ENCODE measurements around the gene PPP1R7. TPM values are rescaled to one million over a fixed set of nuclear protein-coding genes. Genes with fewer than 3 reads are reported as not detected.

The PPP1R7 gene
- total RNA-seq, 1 experiment from 2014 or later, result 80.2 TPM

- no peak for DNase-seq
- peaks cover 5% of the 10 kb centered on the region; the same call in 1 of the 2 replicates for H3K36me3 ChIP-seq
- H3K9me3 ChIP-seq, result no peaks in the 10 kb centered on the region
- H3K27me3 ChIP-seq, result no peaks in the 10 kb centered on the region
- no peak overlapping the region for H3K4me3 ChIP-seq
Measured at GRCh38 chr2:241178961-241179360, 28.7 kb downstream of the PPP1R7 start.

- H3K9me3 ChIP-seq, result no peaks in the 10 kb centered on the region
- no peak overlapping the region for H3K4me3 ChIP-seq
- no peaks in the 10 kb centered on the region for H3K27me3 ChIP-seq
- H3K36me3 ChIP-seq, result peaks cover 5% of the 10 kb centered on the region; the same call in 1 of the 2 replicates
- DNase-seq, result no peak
Measured at GRCh38 chr2:241179899-241180298, 29.6 kb downstream of the PPP1R7 start.

GRCh38 chr2:241180495-241180894 lies 30.2 kb downstream of the PPP1R7 start:
- Histone ChIP-seq H3K27me3 (no peaks in the 10 kb centered on the region), H3K9me3 (no peaks in the 10 kb centered on the region), H3K4me3 (no peak overlapping the region), H3K36me3 (peaks cover 2% of the 10 kb centered on the region; the same call in 1 of the 2 replicates)
- no peak for DNase-seq

GRCh38 chr2:241182126-241182525 lies 31.9 kb downstream of the PPP1R7 start:
- Histone ChIP-seq H3K4me3 (no peak overlapping the region), H3K36me3 (peaks cover 2% of the 10 kb centered on the region; the same call in 1 of the 2 replicates), H3K27me3 (no peaks in the 10 kb centered on the region), H3K9me3 (no peaks in the 10 kb centered on the region)
- DNase-seq, result no peak

- Histone ChIP-seq H3K4me3 (no peak overlapping the region), H3K27me3 (no peaks in the 10 kb centered on the region), H3K36me3 (peaks cover 2% of the 10 kb centered on the region; the same call in 1 of the 2 replicates), H3K9me3 (no peaks in the 10 kb centered on the region)
- DNase-seq, result no peak
Measured at GRCh38 chr2:241182531-241183133, 32.4 kb downstream of the PPP1R7 start.

DNA sequence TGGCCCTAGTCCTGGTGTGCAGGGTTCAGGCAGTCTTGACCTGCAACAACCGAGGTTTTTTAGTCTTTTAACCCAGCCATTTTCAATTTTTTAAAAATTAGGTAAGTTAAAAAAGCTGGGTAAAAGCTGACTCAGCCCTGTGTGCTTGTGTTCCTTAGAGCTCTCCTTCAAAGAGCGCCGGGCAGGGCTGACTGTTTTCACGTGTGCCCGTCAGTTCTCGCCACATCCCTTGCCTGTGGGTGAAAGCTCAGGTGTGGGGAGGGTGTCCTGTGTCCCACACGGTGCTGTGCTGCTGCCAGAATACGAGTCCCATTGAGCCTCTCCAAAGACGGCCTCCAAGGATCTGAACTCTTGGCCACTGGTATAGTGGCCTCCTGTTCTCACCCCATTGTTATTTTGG lies 33.0 kb downstream of the PPP1R7 start:
- no peak for DNase-seq
- Histone ChIP-seq H3K36me3 (peaks cover 2% of the 10 kb centered on the region; the same call in 1 of the 2 replicates), H3K4me3 (no peak overlapping the region), H3K27me3 (no peaks in the 10 kb centered on the region), H3K9me3 (no peaks in the 10 kb centered on the region)

DNA sequence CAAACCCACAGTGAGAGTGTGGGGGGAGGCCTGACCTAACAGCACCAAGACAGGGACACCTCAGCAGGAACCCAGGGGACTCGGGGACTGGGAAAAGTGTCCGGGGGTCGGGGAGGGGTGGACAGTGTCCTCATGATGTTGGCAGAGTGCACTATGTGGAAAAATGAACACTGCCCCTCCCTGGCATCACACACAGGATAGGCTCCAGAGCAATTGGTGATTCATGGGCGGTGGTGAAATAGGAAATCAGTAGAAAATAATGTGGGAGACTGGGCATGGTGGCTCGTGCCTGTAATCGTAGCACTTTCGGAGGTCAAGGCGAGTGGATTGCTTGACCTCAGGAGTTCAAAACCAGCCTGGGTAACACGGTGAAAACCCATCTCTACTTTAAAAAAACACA lies 34.6 kb downstream of the PPP1R7 start:
- Histone ChIP-seq H3K36me3 (no peaks in the 10 kb centered on the region; the same call in 1 of the 2 replicates), H3K27me3 (no peaks in the 10 kb centered on the region), H3K9me3 (no peaks in the 10 kb centered on the region), H3K4me3 (no peak overlapping the region)
- DNase-seq, result no peak

GRCh38 chr2:241185961-241186360 lies 35.7 kb downstream of the PPP1R7 start:
- DNase-seq, result no peak
- Histone ChIP-seq H3K36me3 (no peaks in the 10 kb centered on the region), H3K9me3 (no peaks in the 10 kb centered on the region), H3K4me3 (no peak overlapping the region), H3K27me3 (no peaks in the 10 kb centered on the region)

DNA sequence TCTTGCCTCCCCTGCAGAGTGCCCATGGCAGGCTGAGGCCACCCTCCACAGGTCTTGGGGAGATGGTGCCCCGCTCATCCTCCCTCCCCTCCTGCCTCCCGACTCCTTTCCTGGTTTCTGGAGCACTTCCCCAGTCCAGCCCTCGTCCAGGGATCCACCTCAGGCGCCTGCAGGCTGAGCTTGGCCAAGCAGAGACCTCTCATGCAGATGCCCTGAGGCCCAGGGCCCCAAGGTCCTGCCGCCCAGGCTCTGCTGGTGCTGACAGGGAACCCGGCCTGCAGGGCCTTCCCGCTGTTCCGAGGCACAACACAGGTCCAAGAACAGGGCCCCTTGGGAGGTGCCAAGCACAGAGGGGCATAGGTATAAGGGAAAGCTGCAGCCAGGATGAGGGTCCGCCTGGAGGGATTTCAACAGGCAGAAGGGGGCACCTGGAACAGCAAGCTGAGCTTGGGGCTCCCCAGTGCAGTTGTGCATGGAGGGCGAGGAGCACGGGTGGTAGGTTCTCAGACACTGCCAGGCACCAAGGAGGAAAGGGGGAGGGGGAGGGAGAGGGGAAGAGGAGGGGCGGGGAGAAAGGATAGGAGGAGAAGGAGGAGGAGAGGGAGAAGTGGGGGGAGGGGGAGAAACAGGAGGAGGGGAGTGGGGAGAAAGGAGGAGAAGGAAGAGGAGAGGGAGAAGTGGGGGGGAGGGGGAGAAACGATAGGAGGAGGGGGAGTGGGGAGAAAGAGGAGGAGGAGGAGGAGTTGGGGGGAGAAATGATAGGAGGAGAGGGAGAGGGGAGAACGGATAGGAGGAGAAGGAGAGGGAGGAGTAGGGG lies 37.0 kb downstream of the PPP1R7 start:
- no peak overlapping the region for H3K4me3 ChIP-seq
- no peaks in the 10 kb centered on the region for H3K27me3 ChIP-seq
- H3K9me3 ChIP-seq, result no peaks in the 10 kb centered on the region
- DNase-seq, result no peak
- H3K36me3 ChIP-seq, result no peaks in the 10 kb centered on the region

DNA sequence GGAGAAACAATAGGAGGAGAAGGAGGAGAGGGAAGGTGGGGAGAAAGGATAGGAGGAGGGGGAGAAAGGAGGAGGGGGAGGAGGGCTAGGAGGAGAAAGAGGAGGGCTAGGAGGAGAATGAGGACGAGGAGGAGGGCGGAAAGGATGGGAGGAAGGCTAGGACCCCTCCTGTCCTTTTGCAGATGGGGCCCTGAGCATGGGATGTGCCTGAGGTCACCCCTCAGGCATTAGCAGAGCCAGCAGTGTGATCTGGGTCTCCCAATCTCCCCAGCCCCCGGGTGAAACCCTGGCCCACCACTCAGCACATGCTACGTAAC lies 37.6 kb downstream of the PPP1R7 start:
- H3K36me3 ChIP-seq, result no peaks in the 10 kb centered on the region
- no peak for DNase-seq
- no peaks in the 10 kb centered on the region for H3K9me3 ChIP-seq
- H3K27me3 ChIP-seq, result no peaks in the 10 kb centered on the region
- no peak overlapping the region for H3K4me3 ChIP-seq

DNA sequence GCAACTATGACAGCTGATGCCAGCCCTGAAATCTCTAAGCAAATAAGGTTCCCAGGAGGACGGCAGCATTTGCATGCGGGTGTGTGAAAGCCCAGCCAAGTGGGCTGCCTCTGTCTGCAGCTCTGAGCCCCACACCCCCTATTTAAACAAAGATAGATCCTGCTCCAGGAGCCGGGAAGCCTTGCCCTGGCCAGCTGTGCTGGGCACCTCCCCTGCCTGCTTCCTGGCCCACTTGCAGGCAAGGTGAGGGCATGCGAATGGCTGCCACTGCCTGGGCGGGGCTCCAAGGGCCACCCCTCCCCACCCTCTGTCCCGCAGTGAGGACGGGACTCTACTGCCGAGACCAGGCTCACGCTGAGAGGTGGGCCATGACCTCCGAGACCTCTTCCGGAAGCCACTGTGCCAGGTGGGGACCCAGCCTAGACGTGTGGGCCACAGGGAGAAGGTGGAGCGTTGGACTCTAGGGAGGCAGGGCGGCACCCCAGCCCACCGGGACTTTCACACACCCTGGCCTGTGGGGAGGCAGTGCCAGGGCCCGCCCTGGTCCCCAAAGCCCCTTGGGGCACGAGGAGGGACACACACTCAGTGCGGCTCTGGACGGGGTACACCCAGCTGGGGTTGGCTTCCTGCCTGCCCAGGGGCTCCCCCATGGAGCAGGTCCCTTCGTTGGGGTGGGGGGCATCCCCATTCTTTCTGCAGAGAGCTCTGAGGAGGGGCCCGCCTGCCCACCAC lies 38.3 kb downstream of the PPP1R7 start, which contains the start of gene ANO7:
Gene ANO7 (plus strand): TSS at position 317 of the 732 bp plus-strand sequence. CDS start 1,387 bp downstream, outside the sequence.
- H3K36me3 ChIP-seq, result no peaks in the 10 kb centered on the region
- DNase-seq, result no peak

DNA sequence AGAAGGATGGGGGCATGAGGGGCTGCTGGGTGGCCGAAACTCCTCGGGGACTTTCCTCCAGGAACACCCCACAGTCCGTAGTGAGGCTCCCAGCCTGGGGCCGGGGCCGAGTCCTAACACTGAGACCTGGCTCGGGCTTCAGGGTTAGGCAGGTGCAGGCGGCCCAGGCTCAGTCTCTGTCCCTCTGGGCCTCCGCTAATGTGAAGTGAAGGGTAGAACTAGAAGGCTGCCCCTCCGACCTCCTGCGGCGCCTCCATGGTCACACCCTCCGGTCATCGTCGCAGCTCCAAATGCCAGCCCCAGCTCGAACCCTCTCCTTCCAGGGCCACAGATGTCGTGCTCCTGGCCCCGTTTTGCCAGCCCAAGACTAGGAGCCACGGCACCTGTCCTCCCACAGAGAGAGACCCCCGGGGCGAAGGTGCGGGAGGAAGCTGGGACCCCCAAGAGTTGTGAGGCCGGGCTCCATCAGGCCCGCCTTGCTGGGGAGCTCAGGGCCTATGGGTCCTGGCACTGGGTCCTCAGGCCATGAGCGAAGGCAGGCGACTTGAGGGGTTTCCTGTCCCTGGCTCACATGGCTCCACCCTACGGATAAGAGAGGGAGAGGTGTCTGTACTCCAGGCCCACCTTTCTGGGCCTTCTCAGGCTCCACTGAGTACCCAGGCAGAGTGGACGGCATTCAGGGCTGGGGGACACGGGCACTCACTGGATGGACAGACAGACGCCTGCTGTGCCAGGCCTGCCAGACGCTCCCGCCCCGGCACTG lies 39.0 kb downstream of the PPP1R7 start:
- no peak for DNase-seq
- Histone ChIP-seq H3K36me3 (no peaks in the 10 kb centered on the region), H3K9me3 (no peaks in the 10 kb centered on the region), H3K27me3 (no peaks in the 10 kb centered on the region), H3K4me3 (no peak overlapping the region)

More for the DNA sequence above, 38.3 kb downstream of the PPP1R7 start, which contains the start of gene ANO7:
- Histone ChIP-seq H3K27me3 (no peaks in the 10 kb centered on the region), H3K4me3 (no peak within 1 kb of the TSS), H3K9me3 (no peaks in the 10 kb centered on the region)

DNA sequence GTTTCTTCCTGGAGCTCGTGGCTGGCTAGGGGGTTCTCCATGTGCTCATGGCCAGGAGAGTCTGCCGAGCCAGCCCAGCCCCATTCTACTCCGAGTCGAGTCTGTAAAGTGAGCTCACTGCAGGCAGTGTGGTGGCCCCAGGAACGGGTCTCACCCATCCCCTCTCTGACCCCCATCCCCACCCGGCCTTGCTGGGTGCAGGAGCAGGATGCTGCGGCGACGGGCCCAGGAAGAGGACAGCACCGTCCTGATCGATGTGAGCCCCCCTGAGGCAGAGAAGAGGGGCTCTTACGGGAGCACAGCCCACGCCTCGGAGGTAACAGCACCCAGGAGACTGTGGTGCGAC lies 39.6 kb downstream of the PPP1R7 start:
- no peaks in the 10 kb centered on the region for H3K9me3 ChIP-seq
- H3K4me3 ChIP-seq, result no peak overlapping the region
- no peaks in the 10 kb centered on the region for H3K27me3 ChIP-seq
- no peak for DNase-seq
- H3K36me3 ChIP-seq, result no peaks in the 10 kb centered on the region

- H3K4me3 ChIP-seq, result no peak overlapping the region
- no peak for DNase-seq
- H3K27me3 ChIP-seq, result no peaks in the 10 kb centered on the region
- H3K36me3 ChIP-seq, result no peaks in the 10 kb centered on the region
- no peaks in the 10 kb centered on the region for H3K9me3 ChIP-seq
Measured at GRCh38 chr2:241190291-241190981, 40.2 kb downstream of the PPP1R7 start.

DNA sequence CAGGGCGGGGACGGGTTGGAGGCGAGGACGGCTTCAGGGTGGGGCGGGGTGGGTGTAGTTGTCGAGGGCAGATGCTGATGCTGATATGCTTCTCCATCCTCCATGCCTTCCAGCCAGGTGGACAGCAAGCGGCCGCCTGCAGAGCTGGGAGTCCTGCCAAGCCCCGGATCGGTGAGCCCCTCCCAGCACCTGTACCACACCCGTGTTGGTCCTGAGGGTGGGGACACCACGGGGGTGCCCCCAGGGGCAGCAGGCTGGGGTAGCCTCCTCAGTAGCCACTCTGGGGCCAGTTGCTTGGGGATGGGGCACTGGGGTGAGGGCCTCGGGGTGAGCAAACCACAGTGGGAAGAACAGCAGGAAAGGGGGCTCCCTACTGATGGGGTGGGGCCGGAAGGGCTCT lies 40.8 kb downstream of the PPP1R7 start:
- Histone ChIP-seq H3K9me3 (no peaks in the 10 kb centered on the region), H3K36me3 (no peaks in the 10 kb centered on the region), H3K27me3 (no peaks in the 10 kb centered on the region), H3K4me3 (no peak overlapping the region)
- no peak for DNase-seq

DNA sequence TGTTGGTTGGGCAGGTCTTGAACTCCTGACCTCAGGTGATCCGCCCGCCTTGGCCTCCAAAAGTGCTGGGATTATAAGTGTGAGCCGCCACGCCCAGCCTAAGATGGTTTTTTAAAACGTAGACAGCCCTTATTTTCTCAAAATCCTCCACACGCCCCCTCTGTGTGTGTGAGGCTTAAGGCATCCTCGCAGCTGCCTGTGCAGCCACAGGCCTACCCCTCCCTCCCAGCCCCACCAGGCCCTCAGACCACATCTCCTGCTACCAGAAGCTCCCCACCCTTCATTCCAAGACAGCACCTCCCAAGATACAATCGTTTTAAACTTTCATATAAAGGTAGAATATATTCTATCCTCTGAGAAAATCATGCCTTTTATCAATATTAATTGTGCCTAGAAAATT lies 43.0 kb downstream of the PPP1R7 start:
- no peak for DNase-seq

More for the DNA sequence above, 43.0 kb downstream of the PPP1R7 start:
- Histone ChIP-seq H3K9me3 (no peaks in the 10 kb centered on the region), H3K4me3 (no peak overlapping the region), H3K27me3 (no peaks in the 10 kb centered on the region), H3K36me3 (no peaks in the 10 kb centered on the region)
